ENCODE results near the gene CSF3. TPM values are rescaled to one million over a fixed set of nuclear protein-coding genes. Genes with fewer than 3 reads are reported as not detected.

The CSF3 gene
- total RNA-seq, 6 experiments from 2014 or later, result 0.31 TPM; not detected in 5

- peaks cover 0 to 14% (median 6%) of the 10 kb centered on the region in 4 donors for H3K4me1 ChIP-seq
- H3K9me3 ChIP-seq, result no peaks in the 10 kb centered on the region
- TF ChIP-seq POLR2A (IDR thresholded peaks at IDR 0.05), result peak; percentile 74
- TF ChIP-seq CTCF (IDR thresholded peaks at IDR 0.05), result peak; percentile 77 to 92 (median 84)
- peak within 1 kb of the TSS; percentile 77 to 92 (median 81) for H3K27ac ChIP-seq
- H3K27me3 ChIP-seq, result no peaks in the 10 kb centered on the region
- WGBS (ENCODE audit: insufficient coverage, low coverage, low lambda C conversion rate, missing lambda C conversion rate), result 0% methylated on average over 18 of the region's 84 CpGs
- peaks cover 0 to 15% (median 10%) of the 10 kb centered on the region in 4 donors for H3K36me3 ChIP-seq
- intact Hi-C loops (cut with DNase I), result no loop called here
- peak within 1 kb of the TSS; percentile 91 to 93 (median 92) for H3K4me3 ChIP-seq
- ATAC-seq, result peak; percentile 93 to 98 (median 96)
- peak; percentile 97 to 98 (median 97) for DNase-seq
These were observed 34.7 kb upstream of the CSF3 start, which contains the start of gene PSMD3 for GRCh38 chr17:39980351-39981206. PSMD3 (plus strand) TSS chr17:39980807; CDS start chr17:39980971, 164 bp downstream.

- H3K36me3 ChIP-seq, result peaks cover 0 to 22% (median 17%) of the 10 kb centered on the region in 4 donors
- H3K27ac ChIP-seq, result peak overlapping the region; percentile 77 to 92 (median 81)
- TF ChIP-seq CTCF (IDR thresholded peaks at IDR 0.05) (no peak), POLR2A (IDR thresholded peaks at IDR 0.05) (no peak)
- peak overlapping the region; percentile 91 to 93 (median 92) for H3K4me3 ChIP-seq
- intact Hi-C loops (cut with DNase I), result no loop called here
- H3K4me1 ChIP-seq, result peaks cover 0 to 14% (median 6%) of the 10 kb centered on the region in 4 donors
- no peak for DNase-seq
- peak in 3 of 4 donors; percentile 2 to 3 (median 3) for ATAC-seq
- no peaks in the 10 kb centered on the region for H3K9me3 ChIP-seq
- H3K27me3 ChIP-seq, result no peaks in the 10 kb centered on the region
- 0% methylated on average over 6 of the region's 15 CpGs for WGBS (ENCODE audit: insufficient coverage, low coverage, low lambda C conversion rate, missing lambda C conversion rate)
These were observed 34.0 kb upstream of the CSF3 start for GRCh38 chr17:39981207-39981741.

GRCh38 chr17:39981766-39982375, 33.4 kb upstream of the CSF3 start:
- DNase-seq, result no peak
- peak overlapping the region; percentile 91 to 93 (median 92) for H3K4me3 ChIP-seq
- H3K27ac ChIP-seq, result peak overlapping the region in 2 of 3 donors; percentile 77 to 92
- ATAC-seq, result no peak
- 7% methylated on average over 7 of the region's 7 CpGs for WGBS (ENCODE audit: insufficient coverage, low coverage, low lambda C conversion rate, missing lambda C conversion rate)
- intact Hi-C loops (cut with DNase I), result no loop called here
- H3K27me3 ChIP-seq, result no peaks in the 10 kb centered on the region
- H3K9me3 ChIP-seq, result no peaks in the 10 kb centered on the region
- peaks cover 0 to 28% (median 20%) of the 10 kb centered on the region in 4 donors for H3K36me3 ChIP-seq
- H3K4me1 ChIP-seq, result peaks cover 0 to 14% (median 6%) of the 10 kb centered on the region in 4 donors
- TF ChIP-seq POLR2A (IDR thresholded peaks at IDR 0.05) (no peak), CTCF (IDR thresholded peaks at IDR 0.05) (no peak)

DNA sequence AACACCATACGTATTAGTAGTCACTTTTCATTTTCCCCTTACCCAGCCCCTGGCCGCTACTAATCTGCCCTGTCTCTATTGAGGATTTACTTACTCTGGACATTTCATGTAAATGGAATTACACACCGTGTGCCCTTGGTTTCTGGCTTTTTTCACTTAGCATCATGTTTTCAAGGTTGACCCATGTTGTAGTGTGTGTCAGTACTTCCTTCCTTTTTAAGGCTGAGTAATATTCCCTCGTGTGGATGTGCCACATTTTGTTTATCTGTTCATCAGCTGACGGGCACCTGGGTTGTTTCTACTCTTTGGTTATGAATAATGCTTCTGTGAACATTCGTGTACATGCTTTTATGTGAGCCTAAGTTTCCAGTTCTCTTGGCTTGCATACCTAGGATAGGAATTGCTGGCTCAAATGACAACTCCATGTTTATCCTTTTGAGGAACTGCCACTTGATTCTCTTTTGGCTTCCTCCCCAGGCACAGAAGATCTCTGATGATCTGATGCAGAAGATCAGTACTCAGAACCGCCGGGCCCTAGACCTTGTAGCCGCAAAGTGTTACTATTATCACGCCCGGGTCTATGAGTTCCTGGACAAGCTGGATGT, 26.9 kb upstream of the CSF3 start:
- intact Hi-C loops (cut with DNase I), result no loop called here
- Histone ChIP-seq H3K9me3 (no peaks in the 10 kb centered on the region), H3K27me3 (no peaks in the 10 kb centered on the region), H3K4me3 (no peak overlapping the region), H3K36me3 (peaks cover 8 to 92% (median 57%) of the 10 kb centered on the region in 4 donors), H3K4me1 (no peaks in the 10 kb centered on the region), H3K27ac (no peak overlapping the region)
- no peak for ATAC-seq
- no peak for TF ChIP-seq POLR2A (IDR thresholded peaks at IDR 0.05)
- TF ChIP-seq CTCF (IDR thresholded peaks at IDR 0.05), result no peak
- 89% methylated on average over 7 of the region's 11 CpGs for WGBS (ENCODE audit: insufficient coverage, low coverage, low lambda C conversion rate, missing lambda C conversion rate)
- DNase-seq, result no peak
